Mesenchymal stem cell (in vitro differentiated cells and primary cell): Measurements from ENCODE around the gene FKBP2. TPM values are rescaled to one million over a fixed set of nuclear protein-coding genes. Genes with fewer than 3 reads are reported as not detected.

Experiments
- DNase-seq: peaks from one replicate; pipeline ENCODE4 v3.0.0-alpha.2; 2013
- H2AFZ ChIP-seq: one replicate; pipeline ENCODE4 v1.6.1; 2013; ENCODE audit warnings: low read depth, mild to moderate bottlenecking, control low read depth, inconsistent platforms, low read length, moderate library complexity
- H2AK5ac ChIP-seq: 2 replicates; pipeline ENCODE4 v1.6.1; 2013; ENCODE audit warnings: low read length, moderate library complexity, mild to moderate bottlenecking, inconsistent platforms; ENCODE audit not compliant: severe bottlenecking
- H2BK120ac ChIP-seq: one replicate; pipeline ENCODE4 v1.6.1; 2013; ENCODE audit warnings: low read depth, mild to moderate bottlenecking, inconsistent platforms, low read length, moderate library complexity
- H2BK12ac ChIP-seq, 2 experiments: one replicate each; pipeline ENCODE4 v1.6.1; 2013; ENCODE audit warnings: inconsistent platforms in 2 of 2, low read length in 2 of 2, mild to moderate bottlenecking in 2 of 2, moderate library complexity in 2 of 2, control low read depth in 1 of 2
- H2BK15ac ChIP-seq: one replicate; pipeline ENCODE4 v1.6.1; 2013; ENCODE audit warnings: mild to moderate bottlenecking, low read depth, inconsistent platforms; ENCODE audit not compliant: poor library complexity, severe bottlenecking
- H2BK5ac ChIP-seq: 2 replicates; pipeline ENCODE4 v1.6.1; 2013; ENCODE audit warnings: low read depth, mild to moderate bottlenecking, low read length, control low read depth, inconsistent platforms; ENCODE audit not compliant: poor library complexity, severe bottlenecking
- H3K14ac ChIP-seq, 2 experiments: one replicate each; pipeline ENCODE4 v1.6.1; 2013; ENCODE audit warnings: inconsistent platforms in 2 of 2, low read length in 2 of 2, control low read depth in 1 of 2, mild to moderate bottlenecking in 1 of 2, moderate library complexity in 1 of 2
- H3K18ac ChIP-seq, 2 experiments: one replicate each; pipeline ENCODE4 v1.6.1; 2013; ENCODE audit warnings: inconsistent platforms in 2 of 2, low read length in 2 of 2, control low read depth in 1 of 2, low read depth in 1 of 2, mild to moderate bottlenecking in 1 of 2
- H3K23ac ChIP-seq, 2 experiments: one replicate each; pipeline ENCODE4 v1.6.1; 2013; ENCODE audit warnings: inconsistent platforms in 2 of 2, low read length in 2 of 2, mild to moderate bottlenecking in 2 of 2, moderate library complexity in 2 of 2, control low read depth in 1 of 2
- H3K27ac ChIP-seq: 2 replicates; pipeline ENCODE4 v1.5.1; 2013; ENCODE audit warnings: mild to moderate bottlenecking, moderate library complexity, low read length, control low read depth, inconsistent platforms; ENCODE audit not compliant: poor library complexity, severe bottlenecking
- H3K27me3 ChIP-seq, 2 experiments: 2 replicates each; pipeline versions ENCODE4 v1.6.1 to v1.7.0; 2013; ENCODE audit warnings: low read length in 2 of 2, mild to moderate bottlenecking in 2 of 2, moderate library complexity in 2 of 2, control low read depth in 1 of 2, inconsistent platforms in 1 of 2; ENCODE audit not compliant: control insufficient read depth in 1 of 2, insufficient read depth in 1 of 2
- H3K36me3 ChIP-seq, 2 experiments: 2 replicates each; pipeline versions ENCODE4 v1.6.1 to v1.7.0; 2013; ENCODE audit warnings: low read length in 2 of 2, control low read depth in 1 of 2, inconsistent platforms in 1 of 2, low read depth in 1 of 2, mild to moderate bottlenecking in 1 of 2; ENCODE audit not compliant: insufficient read depth in 2 of 2, control insufficient read depth in 1 of 2
- H3K4ac ChIP-seq, 2 experiments: one replicate each; pipeline ENCODE4 v1.6.1; 2013; ENCODE audit warnings: inconsistent platforms in 2 of 2, low read length in 2 of 2, mild to moderate bottlenecking in 2 of 2, moderate library complexity in 2 of 2, control low read depth in 1 of 2, low read depth in 1 of 2
- H3K4me1 ChIP-seq: 2 replicates; pipeline ENCODE4 v1.6.1; 2013; ENCODE audit warnings: low read depth, low read length, control low read depth; ENCODE audit not compliant: control insufficient read depth, insufficient read depth
- H3K4me2 ChIP-seq: 2 replicates; pipeline ENCODE4 v1.6.1; 2013; ENCODE audit warnings: low read length, mild to moderate bottlenecking, inconsistent platforms; ENCODE audit not compliant: poor library complexity, severe bottlenecking
- H3K4me3 ChIP-seq, 2 experiments: 2 replicates each; pipeline versions ENCODE4 v1.5.1 to v1.7.0; 2013; ENCODE audit warnings: low read length in 2 of 2, mild to moderate bottlenecking in 2 of 2, control low read depth in 1 of 2, low read depth in 1 of 2; ENCODE audit not compliant: insufficient read depth in 1 of 2
- H3K79me1 ChIP-seq: replicated peaks from 2 replicates; pipeline ENCODE4 v1.6.1; 2013; ENCODE audit warnings: mild to moderate bottlenecking, control low read depth, low read length, inconsistent platforms; ENCODE audit not compliant: poor library complexity, severe bottlenecking
- H3K9ac ChIP-seq: 2 replicates; pipeline ENCODE4 v1.7.0; 2013; ENCODE audit warnings: mild to moderate bottlenecking, low read length, moderate library complexity
- H3K9me3 ChIP-seq: 2 replicates; pipeline ENCODE4 v1.7.0; 2013; ENCODE audit warnings: mild to moderate bottlenecking, low read length; ENCODE audit not compliant: control insufficient read depth
- H4K8ac ChIP-seq: one replicate; pipeline ENCODE4 v1.6.1; 2013; ENCODE audit warnings: inconsistent platforms, mild to moderate bottlenecking, low read length, moderate library complexity
- H4K91ac ChIP-seq: one replicate; pipeline ENCODE4 v1.6.1; 2013; ENCODE audit warnings: mild to moderate bottlenecking, low read length, inconsistent platforms
- WGBS: methylation state at CpG from one replicate; pipeline ENCODE4 v1.1.7; 2013; ENCODE audit warnings: mixed read lengths; 5-methylcytosine and 5-hydroxymethylcytosine counted together
- polyA plus RNA-seq, 2 experiments: library from polyadenylated mRNA; stranded (reverse); fragments of 200-250 nt; gene quantifications; one replicate each; pipeline ENCODE4 v1.2.3, GENCODE V29; 2013

The FKBP2 gene
- 70.1 TPM for polyA plus RNA-seq (2013, experiment 1 of 2)
- 68.6 TPM for polyA plus RNA-seq (2013, experiment 2 of 2)

DNA sequence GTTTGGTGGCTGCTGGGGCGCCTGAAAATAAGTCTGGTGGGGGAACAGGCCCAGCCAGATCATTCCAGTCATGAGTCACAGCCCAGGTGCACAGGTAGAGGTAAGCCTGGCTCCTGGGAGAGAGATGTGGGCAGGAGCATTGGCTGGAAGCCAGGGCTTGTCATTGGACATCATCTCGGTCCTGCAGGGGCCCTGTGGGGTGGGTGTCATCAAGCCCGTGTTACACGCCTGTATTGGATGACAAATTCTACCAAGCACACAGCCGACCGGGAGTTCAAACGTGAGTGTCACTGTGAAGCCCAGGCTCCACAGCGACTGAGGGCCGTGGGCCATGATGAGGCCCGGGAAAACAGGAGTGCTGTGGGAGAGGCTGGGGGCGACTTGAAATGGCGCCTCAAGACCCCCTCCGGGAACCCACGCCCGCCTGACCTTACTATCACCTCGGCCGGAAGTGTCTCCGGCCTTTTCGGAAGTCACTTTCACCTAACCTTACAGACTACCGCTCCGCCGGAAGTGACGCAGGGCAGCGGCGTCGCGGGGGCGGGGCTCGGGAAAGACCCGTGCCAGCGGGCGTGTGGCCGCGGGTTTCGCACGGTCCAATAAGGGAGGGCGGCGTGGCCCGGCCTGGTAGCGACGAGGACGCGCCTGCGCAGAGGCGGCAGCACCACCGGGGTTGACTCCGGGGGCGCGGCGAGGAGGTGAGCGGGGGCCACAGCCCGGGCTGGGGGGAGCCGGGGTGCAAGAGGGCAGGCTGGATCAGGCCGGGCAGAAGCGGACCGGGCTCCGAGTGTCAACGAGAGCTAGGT, at the start of gene FKBP2:
TSS of gene FKBP2 (plus strand) at position 661 of the 806 bp plus-strand sequence. CDS start 1,293 bp downstream, outside the sequence.
- peaks cover 47 to 58% of the 10 kb centered on the region in 2 experiments for H3K36me3 ChIP-seq
- peaks cover 40% of the 10 kb centered on the region for H3K4me1 ChIP-seq
- peak within 1 kb of the TSS; percentile 78 to 89 for H3K4me3 ChIP-seq
- peak within 1 kb of the TSS; percentile 88 for H3K27ac ChIP-seq
- peak within 1 kb of the TSS; percentile 54 for H2BK5ac ChIP-seq
- WGBS, result 5% methylated on average over 48 of the region's 58 CpGs
- peak within 1 kb of the TSS; percentile 95 for H3K4me2 ChIP-seq
- H2AFZ ChIP-seq, result peak within 1 kb of the TSS; percentile 78
- peak within 1 kb of the TSS; percentile 69 to 79 for H2BK12ac ChIP-seq
- H3K9ac ChIP-seq, result peak within 1 kb of the TSS; percentile 94
- no peaks in the 10 kb centered on the region for H3K9me3 ChIP-seq
- peak within 1 kb of the TSS; percentile 83 for H4K91ac ChIP-seq
- peak within 1 kb of the TSS; percentile 99 for H2BK15ac ChIP-seq
- no peaks in the 10 kb centered on the region for H3K27me3 ChIP-seq
- H2AK5ac ChIP-seq, result peak within 1 kb of the TSS; percentile 57
- H3K18ac ChIP-seq, result peak within 1 kb of the TSS; percentile 81 to 97
- peak within 1 kb of the TSS in 1 of 2 experiments; percentile 97 for H3K14ac ChIP-seq
- H3K23ac ChIP-seq, result peak within 1 kb of the TSS in 1 of 2 experiments; percentile 10
- peak; percentile 97 for DNase-seq
- peaks cover 22% of the 10 kb centered on the region for H3K79me1 ChIP-seq
- H4K8ac ChIP-seq, result peak within 1 kb of the TSS; percentile 93
- peak within 1 kb of the TSS; percentile 75 to 98 for H3K4ac ChIP-seq
- peak within 1 kb of the TSS; percentile 87 for H2BK120ac ChIP-seq

DNA sequence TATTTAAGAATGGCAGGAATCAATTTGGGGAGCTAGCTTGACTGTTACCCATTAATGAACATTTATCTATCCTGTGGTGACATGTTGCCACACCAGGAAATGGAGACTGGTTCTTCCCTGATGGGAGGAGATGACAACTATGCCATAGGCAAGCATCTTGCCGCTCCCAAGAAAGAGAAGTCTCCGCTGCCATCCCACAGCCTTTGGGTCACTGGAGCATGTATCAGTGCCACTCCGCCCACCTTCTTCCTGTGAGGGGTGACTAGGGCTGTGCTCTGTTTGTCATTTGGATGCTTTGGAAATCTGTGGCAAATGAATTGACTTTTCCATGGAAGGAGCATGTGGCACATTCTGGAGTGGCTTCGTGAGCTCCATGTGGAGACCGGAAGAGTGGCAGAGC, 48.5 kb upstream of the FKBP2 start:
- no peak overlapping the region for H3K4me3 ChIP-seq
- no peak overlapping the region for H2BK5ac ChIP-seq
- no peak overlapping the region for H2BK120ac ChIP-seq
- H3K27me3 ChIP-seq, result no peaks in the 10 kb centered on the region
- H3K4me1 ChIP-seq, result peaks cover 6% of the 10 kb centered on the region
- no peak overlapping the region for H4K91ac ChIP-seq
- H3K27ac ChIP-seq, result no peak overlapping the region
- no peak overlapping the region for H3K23ac ChIP-seq
- no peak overlapping the region for H3K4ac ChIP-seq
- 98% methylated on average over 5 of the region's 5 CpGs for WGBS
- no peak overlapping the region for H3K18ac ChIP-seq
- peaks cover 9% of the 10 kb centered on the region for H3K79me1 ChIP-seq
- no peaks in the 10 kb centered on the region for H3K9me3 ChIP-seq
- no peak overlapping the region for H3K14ac ChIP-seq
- H2AK5ac ChIP-seq, result no peak overlapping the region
- H4K8ac ChIP-seq, result no peak overlapping the region
- no peak for DNase-seq
- H3K9ac ChIP-seq, result no peak overlapping the region
- H2BK15ac ChIP-seq, result no peak overlapping the region
- no peak overlapping the region for H2AFZ ChIP-seq
- H3K36me3 ChIP-seq, result peaks cover 50 to 60% of the 10 kb centered on the region in 2 experiments
- H3K4me2 ChIP-seq, result no peak overlapping the region
- H2BK12ac ChIP-seq, result no peak overlapping the region

DNA sequence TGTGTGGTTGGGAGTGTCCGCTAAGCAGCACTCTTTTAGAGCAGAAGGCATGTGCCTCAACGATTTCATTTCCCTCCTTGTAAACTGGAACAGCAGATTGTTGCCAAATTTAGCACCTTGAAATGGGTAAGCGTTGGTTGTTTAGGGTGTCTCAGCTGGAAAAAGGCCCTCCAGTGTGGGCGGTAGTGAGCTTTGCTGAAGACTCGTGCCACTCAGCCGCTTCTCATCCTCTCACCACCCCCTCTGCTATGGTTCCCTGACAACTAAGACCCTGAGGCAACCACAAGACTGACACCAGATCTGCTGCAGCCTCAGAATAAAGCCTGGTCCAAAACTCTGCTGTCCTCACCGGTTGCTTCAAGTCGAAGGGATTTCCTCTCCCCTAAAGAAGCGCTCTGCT, 44.3 kb upstream of the FKBP2 start:
- no peak overlapping the region for H3K4me3 ChIP-seq
- H3K23ac ChIP-seq, result no peak overlapping the region
- no peak overlapping the region for H3K4ac ChIP-seq
- no peak overlapping the region for H4K91ac ChIP-seq
- peaks cover 17% of the 10 kb centered on the region for H3K79me1 ChIP-seq
- no peak overlapping the region for H2AFZ ChIP-seq
- H3K9me3 ChIP-seq, result no peaks in the 10 kb centered on the region
- no peak overlapping the region for H3K9ac ChIP-seq
- H3K4me2 ChIP-seq, result no peak overlapping the region
- H4K8ac ChIP-seq, result no peak overlapping the region
- DNase-seq, result no peak
- no peak overlapping the region for H2BK120ac ChIP-seq
- H2BK5ac ChIP-seq, result no peak overlapping the region
- WGBS, result 94% methylated on average over 9 of the region's 9 CpGs
- H3K27me3 ChIP-seq, result no peaks in the 10 kb centered on the region
- H3K27ac ChIP-seq, result no peak overlapping the region
- H2AK5ac ChIP-seq, result no peak overlapping the region
- no peak overlapping the region for H2BK15ac ChIP-seq
- peaks cover 2% of the 10 kb centered on the region for H3K4me1 ChIP-seq
- peaks cover 78 to 87% of the 10 kb centered on the region in 2 experiments for H3K36me3 ChIP-seq
- H3K14ac ChIP-seq, result no peak overlapping the region
- H2BK12ac ChIP-seq, result no peak overlapping the region
- H3K18ac ChIP-seq, result no peak overlapping the region

DNA sequence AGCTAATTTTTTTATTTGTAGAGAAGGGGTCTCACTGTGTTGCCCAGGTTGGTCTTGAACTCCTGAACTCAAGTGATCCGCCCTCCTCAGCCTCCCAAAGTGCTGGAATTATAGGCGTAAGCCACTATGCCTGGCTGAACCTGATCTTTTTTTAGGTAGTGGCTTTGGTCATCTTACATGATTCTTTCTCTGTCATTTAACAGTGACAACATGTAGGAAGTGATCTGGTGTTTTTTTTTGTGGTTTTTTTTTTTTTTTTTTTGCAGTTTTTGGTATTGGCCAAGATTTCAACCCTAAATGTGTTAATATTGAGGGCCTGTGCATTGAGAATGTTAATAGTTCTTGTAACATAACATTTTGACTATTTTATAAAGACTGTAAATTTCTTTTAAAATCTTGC, 42.4 kb upstream of the FKBP2 start:
- Histone ChIP-seq H3K14ac (no peak overlapping the region), H2BK120ac (no peak overlapping the region), H3K79me1 (peaks cover 16% of the 10 kb centered on the region), H3K4me1 (no peaks in the 10 kb centered on the region), H2AK5ac (no peak overlapping the region), H4K91ac (no peak overlapping the region), H3K18ac (no peak overlapping the region), H2BK12ac (no peak overlapping the region), H3K27ac (no peak overlapping the region), H4K8ac (no peak overlapping the region), H3K23ac (no peak overlapping the region), H3K27me3 (no peaks in the 10 kb centered on the region), H3K4ac (no peak overlapping the region), H3K9ac (no peak overlapping the region), H3K4me2 (no peak overlapping the region), H2BK15ac (no peak overlapping the region), H3K36me3 (peaks cover 77 to 91% of the 10 kb centered on the region in 2 experiments), H2AFZ (no peak overlapping the region), H3K9me3 (no peaks in the 10 kb centered on the region), H3K4me3 (no peak overlapping the region), H2BK5ac (no peak overlapping the region)
- no peak for DNase-seq
- 100% methylated on average over 2 of the region's 2 CpGs for WGBS
